Stimulated activated CD4-positive, alpha-beta T cell treated with anti-CD3 and anti-CD28 coated beads, Interleukin-2, amount 100 ng/mL, for 4 hours (primary cell): ENCODE measurements around the gene CXorf49.
"Not testable (repeated sequence)": the region's sequence is repeated elsewhere in the genome, so short reads cannot be mapped to it uniquely, and the experiment has no call there.

ENCODE experiments used
- DNase-seq: peaks from one replicate; pipeline ENCODE4 v3.0.0-alpha.2; 2020; ENCODE audit warnings: low read depth

The CXorf49 gene

DNA sequence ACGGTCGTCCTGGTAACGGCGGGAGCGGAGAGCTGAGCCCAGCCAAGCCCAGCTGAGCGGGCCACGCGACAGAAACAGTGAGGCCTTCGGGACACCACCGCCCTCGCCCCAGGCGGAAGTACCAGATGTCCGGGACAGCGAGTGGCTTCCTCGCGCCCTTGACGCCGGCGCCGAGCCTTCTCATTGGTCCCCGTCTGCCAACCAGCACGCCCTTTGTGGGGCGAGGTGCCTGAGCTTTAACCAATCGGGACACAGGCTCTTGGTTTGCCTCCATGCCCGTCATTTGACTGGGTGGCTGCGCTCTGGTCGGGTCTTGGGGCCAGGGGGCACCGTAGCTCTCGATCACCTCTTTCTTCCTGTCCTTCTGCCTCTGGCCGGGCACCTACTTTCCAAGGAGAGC lies at the start of gene CXorf49:
Gene CXorf49, minus strand, starts transcription at position 101 of the 400 bp plus-strand sequence. CDS start 134 bp downstream, outside the sequence.
- not testable (repeated sequence) for DNase-seq

DNA sequence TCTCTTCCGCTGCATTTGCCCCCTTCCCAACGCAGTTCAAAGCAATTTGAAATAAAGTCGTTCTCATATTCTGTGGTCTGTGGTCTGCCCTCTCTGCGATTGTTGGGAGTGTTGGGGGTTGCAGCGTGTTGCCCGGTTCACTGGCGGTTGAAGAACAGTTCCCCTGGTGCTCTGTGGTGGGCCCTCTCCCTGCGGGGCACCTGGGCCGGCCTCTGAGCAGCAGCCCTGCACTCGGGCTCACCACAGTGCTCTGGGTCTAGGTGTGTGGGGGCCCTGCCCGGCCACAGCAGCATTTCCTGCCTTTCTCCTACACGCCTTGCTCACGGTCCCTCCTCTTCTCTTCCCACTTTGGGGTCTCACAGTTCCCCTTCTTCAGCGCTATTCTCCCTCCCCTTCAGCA lies 49.0 kb upstream of the CXorf49 start:
- DNase-seq, result not testable (repeated sequence)

DNA sequence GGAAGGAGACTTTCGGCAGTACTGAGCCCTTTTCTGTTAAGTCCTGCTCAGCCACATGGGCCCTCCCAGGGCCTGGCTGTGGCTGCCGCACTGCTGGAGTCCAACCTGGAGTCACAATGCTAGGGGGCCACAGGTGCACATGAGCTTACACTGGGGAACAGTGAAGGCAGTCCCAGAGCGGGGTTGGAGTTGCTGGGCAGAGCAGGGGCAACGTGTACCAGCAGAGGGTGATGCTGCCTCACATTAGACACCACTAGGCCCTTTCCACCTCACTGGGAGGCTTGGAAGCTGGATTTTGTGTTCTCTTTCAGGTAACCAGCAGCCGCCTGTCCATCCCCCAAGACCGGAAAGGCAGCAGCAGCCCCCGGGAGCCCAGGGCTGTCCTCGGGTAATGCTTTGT lies 47.5 kb upstream of the CXorf49 start:
- not testable (repeated sequence) for DNase-seq

DNA sequence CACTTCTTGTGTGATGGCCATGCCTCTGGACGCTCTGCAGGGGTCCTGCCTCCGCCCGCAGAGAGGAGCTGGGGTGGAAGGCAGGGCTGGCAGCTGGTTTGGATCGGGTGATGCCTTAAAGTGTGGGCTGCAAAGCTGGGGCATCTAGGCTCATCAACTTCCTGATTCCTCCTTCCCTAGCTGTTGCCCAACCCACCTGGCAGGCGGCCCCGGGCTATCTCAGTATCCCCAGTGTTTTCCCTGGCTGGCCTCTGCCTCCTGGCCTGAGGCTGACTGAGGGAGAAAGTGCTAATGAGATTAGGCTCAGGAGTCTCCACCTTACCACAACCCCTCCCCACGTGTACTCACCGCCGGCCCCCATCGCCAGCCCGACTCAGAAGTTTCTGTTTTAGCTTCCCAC lies 46.7 kb upstream of the CXorf49 start:
- DNase-seq, result not testable (repeated sequence)

DNA sequence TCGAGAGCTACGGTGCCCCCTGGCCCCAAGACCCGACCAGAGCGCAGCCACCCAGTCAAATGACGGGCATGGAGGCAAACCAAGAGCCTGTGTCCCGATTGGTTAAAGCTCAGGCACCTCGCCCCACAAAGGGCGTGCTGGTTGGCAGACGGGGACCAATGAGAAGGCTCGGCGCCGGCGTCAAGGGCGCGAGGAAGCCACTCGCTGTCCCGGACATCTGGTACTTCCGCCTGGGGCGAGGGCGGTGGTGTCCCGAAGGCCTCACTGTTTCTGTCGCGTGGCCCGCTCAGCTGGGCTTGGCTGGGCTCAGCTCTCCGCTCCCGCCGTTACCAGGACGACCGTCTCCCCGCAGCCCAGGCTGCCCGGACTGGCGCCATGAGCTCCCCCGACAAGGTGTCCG lies 45.0 kb upstream of the CXorf49 start, which contains the start of gene CXorf49B:
Gene CXorf49B, plus strand, starts transcription at position 301 of the 400 bp plus-strand sequence. Its CDS starts 75 bp downstream, at position 376.
- not testable (repeated sequence) for DNase-seq

DNA sequence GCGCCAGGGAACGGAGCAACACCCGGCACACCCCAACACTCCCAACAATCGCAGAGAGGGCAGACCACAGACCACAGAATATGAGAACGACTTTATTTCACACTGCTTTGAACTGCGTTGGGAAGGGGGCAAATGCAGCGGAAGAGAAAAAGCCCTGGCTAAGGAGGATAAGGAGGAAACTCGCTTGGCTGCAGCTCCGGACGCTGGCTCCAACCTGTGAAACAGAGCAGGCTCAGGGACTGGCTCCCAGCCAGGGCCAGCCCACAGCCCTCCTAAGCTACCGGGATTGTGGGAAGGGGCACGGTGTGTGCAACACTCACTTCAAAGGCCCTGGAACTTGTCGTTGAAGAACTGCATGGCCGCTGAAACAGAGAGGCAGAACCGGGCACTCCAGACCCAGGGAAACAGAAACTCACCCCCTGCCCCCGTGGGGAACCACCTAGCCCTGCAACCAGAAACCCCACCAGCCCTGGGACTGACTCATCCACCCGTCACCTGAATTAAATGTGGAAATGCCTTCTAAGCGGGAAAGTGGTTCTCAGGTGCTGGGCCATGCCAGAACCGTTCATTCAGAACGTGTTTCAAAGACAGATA lies 42.7 kb upstream of the CXorf49 start:
- DNase-seq, result not testable (repeated sequence)

DNA sequence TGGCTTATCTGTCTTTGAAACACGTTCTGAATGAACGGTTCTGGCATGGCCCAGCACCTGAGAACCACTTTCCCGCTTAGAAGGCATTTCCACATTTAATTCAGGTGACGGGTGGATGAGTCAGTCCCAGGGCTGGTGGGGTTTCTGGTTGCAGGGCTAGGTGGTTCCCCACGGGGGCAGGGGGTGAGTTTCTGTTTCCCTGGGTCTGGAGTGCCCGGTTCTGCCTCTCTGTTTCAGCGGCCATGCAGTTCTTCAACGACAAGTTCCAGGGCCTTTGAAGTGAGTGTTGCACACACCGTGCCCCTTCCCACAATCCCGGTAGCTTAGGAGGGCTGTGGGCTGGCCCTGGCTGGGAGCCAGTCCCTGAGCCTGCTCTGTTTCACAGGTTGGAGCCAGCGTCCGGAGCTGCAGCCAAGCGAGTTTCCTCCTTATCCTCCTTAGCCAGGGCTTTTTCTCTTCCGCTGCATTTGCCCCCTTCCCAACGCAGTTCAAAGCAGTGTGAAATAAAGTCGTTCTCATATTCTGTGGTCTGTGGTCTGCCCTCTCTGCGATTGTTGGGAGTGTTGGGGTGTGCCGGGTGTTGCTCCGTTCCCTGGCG lies 2.3 kb upstream of the CXorf49 start:
- not testable (repeated sequence) for DNase-seq

DNA sequence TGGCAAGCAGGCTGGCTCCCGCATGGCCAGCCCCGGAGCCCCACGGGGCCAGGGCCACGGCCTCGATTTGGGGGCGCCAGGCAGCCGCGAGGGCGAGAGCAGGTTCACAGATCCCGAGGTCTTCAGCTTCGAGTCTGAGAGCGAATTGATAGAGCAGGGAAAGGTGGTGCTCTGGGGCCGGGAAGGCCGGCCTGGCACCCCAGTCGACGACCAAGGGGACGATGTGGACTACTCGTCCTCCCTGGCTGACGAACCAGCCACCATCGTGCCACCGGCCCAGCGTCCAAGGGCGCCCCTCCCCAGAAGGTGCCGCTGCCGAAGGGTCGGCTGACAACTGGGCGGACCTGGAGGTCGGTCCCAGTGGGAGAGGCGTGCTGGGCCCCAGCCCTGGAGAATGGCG lies 1.1 kb upstream of the CXorf49 start:
- not testable (repeated sequence) for DNase-seq

DNA sequence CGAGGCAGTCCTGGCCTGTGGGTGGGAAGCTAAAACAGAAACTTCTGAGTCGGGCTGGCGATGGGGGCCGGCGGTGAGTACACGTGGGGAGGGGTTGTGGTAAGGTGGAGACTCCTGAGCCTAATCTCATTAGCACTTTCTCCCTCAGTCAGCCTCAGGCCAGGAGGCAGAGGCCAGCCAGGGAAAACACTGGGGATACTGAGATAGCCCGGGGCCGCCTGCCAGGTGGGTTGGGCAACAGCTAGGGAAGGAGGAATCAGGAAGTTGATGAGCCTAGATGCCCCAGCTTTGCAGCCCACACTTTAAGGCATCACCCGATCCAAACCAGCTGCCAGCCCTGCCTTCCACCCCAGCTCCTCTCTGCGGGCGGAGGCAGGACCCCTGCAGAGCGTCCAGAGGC lies 1.8 kb downstream of the CXorf49 start:
- not testable (repeated sequence) for DNase-seq

DNA sequence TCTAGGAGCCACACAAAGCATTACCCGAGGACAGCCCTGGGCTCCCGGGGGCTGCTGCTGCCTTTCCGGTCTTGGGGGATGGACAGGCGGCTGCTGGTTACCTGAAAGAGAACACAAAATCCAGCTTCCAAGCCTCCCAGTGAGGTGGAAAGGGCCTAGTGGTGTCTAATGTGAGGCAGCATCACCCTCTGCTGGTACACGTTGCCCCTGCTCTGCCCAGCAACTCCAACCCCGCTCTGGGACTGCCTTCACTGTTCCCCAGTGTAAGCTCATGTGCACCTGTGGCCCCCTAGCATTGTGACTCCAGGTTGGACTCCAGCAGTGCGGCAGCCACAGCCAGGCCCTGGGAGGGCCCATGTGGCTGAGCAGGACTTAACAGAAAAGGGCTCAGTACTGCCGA lies 2.5 kb downstream of the CXorf49 start:
- DNase-seq, result not testable (repeated sequence)

DNA sequence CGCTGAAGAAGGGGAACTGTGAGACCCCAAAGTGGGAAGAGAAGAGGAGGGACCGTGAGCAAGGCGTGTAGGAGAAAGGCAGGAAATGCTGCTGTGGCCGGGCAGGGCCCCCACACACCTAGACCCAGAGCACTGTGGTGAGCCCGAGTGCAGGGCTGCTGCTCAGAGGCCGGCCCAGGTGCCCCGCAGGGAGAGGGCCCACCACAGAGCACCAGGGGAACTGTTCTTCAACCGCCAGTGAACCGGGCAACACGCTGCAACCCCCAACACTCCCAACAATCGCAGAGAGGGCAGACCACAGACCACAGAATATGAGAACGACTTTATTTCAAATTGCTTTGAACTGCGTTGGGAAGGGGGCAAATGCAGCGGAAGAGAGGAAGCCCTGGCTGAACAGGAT lies 4.0 kb downstream of the CXorf49 start:
- not testable (repeated sequence) for DNase-seq

DNA sequence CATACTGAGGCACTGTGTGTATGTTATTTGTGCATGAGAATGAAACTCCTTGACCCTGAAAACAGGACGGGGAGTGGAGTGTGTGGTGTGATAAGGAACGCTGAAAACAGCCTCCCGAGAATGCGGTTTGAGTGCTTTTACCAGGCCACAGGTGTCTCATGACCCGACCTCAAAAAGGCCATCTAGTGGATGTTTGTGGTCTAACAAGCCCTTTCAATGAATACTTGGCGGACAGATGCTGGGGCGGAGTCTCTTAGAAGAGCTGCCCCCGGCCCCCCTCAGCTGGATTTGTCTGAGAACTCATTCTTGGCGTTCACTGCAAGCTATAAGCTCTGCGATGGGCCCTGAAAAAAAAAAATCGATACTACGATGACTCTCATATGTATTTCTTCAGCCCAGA lies 15.2 kb downstream of the CXorf49 start:
- DNase-seq, result not testable (repeated sequence)

DNA sequence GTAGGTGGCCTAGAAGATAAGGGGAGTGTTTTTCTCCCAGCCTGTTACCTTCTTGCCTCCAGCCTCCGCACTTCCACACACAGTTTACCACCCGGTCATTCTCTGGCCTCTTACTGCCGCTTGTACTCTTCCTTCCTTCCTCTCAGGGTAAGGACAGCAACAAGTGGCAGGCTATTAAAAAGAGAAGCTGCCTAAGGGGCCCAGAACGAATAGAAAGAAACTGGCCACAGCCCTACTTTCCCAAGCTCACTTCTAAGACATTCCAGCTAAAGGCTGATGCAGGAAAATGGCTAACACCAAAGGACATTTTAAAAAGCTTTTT lies 19.1 kb downstream of the CXorf49 start:
- DNase-seq, result not testable (repeated sequence)

DNA sequence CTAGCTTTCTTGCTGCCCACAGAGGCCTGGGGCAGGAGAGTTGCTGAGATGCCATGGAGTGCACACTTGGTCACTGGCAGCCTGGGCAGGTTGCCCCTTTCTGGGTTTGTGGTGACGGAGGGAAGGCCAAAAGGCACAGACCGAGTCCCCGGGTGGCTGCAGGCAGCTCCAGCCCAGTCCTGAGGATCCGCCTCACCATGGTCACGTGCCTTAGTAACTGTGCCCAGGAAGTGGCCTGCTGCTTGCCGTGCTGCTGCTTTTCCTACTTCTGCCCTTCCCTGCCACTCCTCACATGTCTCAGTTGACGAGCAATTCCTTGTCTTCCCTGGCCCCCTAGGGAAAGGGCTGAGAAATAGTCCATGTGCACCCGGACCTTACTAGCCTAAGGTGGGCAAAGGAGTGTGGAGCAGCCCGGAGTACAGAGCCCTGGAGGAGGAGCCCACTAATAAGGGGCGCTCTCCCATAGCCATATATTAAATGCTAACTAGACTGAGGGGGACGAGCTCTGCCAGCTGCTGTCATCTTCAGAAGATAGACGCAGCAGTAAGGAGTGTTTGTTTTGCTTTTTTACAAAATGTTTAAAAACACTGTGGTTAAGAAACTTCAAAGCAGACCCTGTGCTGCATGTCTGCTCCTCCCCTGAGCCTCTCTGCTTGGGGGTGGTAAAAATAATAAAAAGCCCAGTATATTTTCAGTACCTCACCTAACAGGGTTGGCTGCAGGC lies 19.6 kb downstream of the CXorf49 start:
- DNase-seq, result not testable (repeated sequence)

DNA sequence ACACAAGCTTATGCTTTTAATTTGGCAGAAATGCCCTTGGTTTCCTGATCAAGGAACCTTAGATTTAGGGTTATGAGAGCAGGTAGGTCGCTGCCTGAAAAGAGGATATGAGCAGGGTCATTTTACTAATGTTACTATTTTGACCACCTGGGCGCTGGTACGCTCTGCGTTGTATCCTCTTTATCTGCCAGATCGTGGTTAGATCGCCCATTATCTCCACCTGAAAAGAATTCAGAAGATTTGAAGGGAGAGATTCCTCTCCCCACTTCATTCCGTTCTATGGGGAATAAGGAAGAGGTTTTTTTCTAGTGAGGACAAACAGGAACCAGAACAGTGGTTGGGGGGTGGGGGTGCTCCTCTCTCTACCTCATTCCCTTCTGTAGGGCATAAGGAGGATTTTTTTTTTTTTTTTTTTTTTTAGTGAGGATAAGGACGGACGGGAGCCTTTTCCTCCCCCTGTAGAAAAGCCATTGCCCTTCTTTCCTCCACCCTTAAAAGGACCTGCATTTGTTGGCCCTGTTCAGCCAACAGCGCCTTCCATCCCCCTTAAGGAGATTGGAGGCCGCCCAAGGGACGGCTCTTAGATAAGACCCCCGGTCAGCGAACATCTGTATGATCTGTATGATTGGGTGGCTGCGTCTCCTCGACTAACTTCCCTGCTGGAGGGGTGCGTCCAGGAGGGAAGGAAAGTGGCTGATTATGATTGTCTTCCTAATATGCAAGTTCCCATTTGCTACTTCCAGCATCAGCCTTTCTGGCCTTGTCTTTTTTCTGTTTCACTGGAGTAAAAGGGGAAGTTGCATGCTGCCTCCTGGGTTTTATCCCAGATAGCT lies 20.4 kb downstream of the CXorf49 start:
- DNase-seq, result not testable (repeated sequence)

DNA sequence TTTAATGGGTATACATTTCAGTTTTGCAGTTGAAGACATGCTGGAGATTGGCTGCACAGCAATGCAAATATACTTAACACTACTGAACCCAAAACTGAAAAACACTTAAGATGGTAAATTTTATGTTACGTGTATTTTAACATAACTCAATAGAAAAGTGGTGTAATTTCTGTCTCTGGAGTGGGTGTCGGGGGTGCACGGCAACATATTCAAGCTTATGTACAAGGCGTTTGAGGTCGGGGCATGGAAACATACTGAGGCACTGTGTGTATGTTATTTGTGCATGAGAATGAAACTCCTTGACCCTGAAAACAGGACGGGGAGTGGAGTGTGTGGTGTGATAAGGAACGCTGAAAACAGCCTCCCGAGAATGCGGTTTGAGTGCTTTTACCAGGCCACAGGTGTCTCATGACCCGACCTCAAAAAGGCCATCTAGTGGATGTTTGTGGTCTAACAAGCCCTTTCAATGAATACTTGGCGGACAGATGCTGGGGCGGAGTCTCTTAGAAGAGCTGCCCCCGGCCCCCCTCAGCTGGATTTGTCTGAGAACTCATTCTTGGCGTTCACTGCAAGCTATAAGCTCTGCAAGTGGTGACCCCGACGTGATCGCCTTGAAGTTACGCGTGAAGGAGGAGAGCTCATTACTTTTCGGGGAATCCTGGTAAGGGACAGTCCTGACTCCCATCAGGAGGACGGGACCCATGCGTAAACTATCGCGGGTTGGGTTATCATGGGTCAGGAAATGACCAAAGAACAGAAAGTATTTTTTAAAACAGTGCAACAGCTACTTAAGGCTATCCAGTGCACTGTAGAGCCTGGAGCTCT lies 21.2 kb downstream of the CXorf49 start:
- not testable (repeated sequence) for DNase-seq

DNA sequence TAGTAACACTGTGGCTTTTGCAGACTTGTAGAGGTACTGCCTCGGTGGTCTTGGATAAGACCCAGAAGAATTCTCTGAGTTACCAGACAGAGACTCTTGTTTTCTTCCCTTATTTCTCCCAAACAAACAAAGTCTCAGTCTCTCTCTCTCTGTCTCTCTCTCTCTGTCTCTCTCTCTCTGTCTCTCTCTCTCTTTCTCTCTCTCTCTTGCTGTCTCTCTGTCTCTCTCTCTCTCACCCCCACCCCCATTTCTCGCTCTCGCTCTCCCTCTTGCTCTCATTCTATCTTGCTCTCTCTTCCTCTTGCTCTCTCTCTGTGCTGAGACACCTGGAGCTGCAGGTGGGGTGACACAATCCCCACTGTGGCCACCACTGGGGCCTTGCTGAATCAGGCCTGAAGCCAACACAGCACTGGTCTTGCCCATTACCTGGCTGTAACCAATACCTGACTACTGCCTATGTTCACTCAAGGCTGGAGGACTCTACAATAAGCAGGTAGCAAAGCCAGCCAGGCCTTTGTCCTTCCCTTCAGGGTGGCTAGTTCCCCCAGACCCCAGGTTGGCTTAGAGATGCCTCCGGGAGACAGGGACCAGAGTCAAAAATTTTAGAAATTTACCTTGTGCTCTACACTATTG lies 38.4 kb downstream of the CXorf49 start:
- no peak for DNase-seq

DNA sequence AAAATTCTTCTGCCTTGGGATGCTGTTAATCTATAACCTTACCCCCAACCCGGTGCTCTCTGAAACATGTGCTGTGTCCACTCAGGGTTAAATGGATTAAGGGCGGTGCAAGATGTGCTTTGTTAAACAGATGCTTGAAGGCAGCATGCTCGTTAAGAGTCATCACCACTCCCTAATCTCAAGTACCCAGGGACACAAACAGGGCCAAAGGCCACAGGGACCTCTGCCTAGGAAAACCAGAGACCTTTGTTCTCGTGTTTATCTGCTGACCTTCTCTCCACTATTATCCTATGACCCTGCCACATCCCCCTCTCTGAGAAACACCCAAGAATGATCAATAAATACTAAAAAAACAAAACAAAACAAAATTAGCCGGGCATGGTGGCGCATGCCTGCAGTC lies 40.9 kb downstream of the CXorf49 start:
- not testable (repeated sequence) for DNase-seq

DNA sequence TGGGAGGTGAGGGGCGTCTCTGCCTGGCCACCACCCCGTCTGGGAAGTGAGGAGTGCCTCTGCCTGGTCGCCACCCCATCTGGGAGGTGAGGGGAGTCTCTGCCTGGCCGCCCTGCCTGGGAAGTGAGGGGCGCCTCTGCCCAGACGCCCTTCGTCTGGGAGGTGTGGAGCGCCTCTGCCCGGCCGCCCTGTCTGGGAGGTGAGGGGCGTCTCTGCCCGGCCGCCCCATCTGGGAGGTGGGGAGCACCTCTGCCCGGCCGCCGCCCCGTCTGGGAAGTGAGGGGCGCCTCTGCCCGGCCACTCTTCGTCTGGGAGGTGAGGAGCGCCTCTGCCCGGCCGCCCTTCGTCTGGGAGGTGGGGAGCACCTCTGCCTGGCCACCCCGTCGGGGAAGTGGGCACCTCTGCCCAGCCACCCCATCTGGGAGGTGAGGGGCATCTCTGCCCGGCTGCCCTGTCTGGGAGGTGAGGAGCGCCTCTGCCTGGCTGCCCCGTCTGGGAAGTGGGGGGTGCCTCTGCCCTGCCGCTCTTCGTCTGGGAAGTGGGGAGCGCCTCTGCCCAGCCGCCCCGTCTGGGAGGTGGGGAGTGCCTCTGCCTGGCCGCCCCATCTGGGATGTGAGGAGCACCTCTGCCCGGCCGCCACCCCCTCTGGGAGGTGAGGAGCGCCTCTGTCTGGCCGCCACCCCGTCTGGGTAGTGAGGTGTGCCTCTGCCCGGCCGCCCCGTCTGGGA lies 41.9 kb downstream of the CXorf49 start:
- DNase-seq, result not testable (repeated sequence)

DNA sequence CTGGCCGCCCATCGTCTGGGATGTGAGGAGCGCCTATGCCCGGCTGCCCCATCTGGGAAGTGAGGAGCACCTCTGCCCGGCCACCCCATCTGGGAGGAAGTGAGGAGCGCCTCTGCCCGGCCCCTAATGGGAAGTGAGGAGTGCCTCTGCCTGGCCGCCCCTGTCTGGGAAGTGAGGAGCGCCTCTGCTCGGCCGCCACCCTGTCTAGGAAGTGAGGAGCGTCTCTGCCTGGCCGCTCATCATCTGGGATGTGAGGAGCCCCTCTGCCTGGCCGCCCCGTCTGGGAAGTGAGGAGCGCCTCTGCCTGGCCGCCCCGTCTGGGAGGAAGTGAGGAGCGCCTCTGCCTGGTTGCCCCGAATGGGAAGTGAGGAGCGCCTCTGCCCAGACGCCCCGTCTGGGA lies 42.4 kb downstream of the CXorf49 start:
- not testable (repeated sequence) for DNase-seq
